Astrocyte of the hippocampus (primary cell): Measurements from ENCODE around the gene CEP131.

Experiments used
- DNase-seq: peaks from one replicate; pipeline ENCODE4 v3.0.0; 2011; ENCODE audit warnings: low read depth, low spot score

CEP131 gene

GRCh38 chr17:81222906-81223761 lies at the start of gene CEP131:
CEP131 (minus strand) TSS chr17:81222965; CDS start chr17:81220056, 2,909 bp downstream.
- peak; percentile 100 for DNase-seq

GRCh38 chr17:81271226-81271625 lies 48.5 kb upstream of the CEP131 start:
- DNase-seq: no peak

- no peak for DNase-seq
Observed at GRCh38 chr17:81270279-81270678, 47.5 kb upstream of the CEP131 start.

- DNase-seq: no peak
Observed at GRCh38 chr17:81267390-81268067, 44.8 kb upstream of the CEP131 start.

GRCh38 chr17:81265576-81265975 lies 42.8 kb upstream of the CEP131 start:
- DNase-seq: no peak

GRCh38 chr17:81264640-81265039 lies 41.9 kb upstream of the CEP131 start:
- no peak for DNase-seq

- DNase-seq: no peak
Observed at GRCh38 chr17:81263371-81264181, 40.8 kb upstream of the CEP131 start.

GRCh38 chr17:81261582-81262336 lies 39.0 kb upstream of the CEP131 start:
- no peak for DNase-seq

- DNase-seq: no peak
Observed at GRCh38 chr17:81261096-81261495, 38.3 kb upstream of the CEP131 start.

- DNase-seq: no peak
Observed at GRCh38 chr17:81260641-81261040, 37.9 kb upstream of the CEP131 start.

GRCh38 chr17:81260171-81260570 lies 37.4 kb upstream of the CEP131 start:
- DNase-seq: no peak

- DNase-seq: no peak
Observed at GRCh38 chr17:81259058-81259605, 36.4 kb upstream of the CEP131 start.

GRCh38 chr17:81258292-81258691 lies 35.5 kb upstream of the CEP131 start:
- no peak for DNase-seq

- DNase-seq: no peak
Observed at GRCh38 chr17:81257533-81257932, 34.8 kb upstream of the CEP131 start.

- DNase-seq: peak; percentile 61
Observed at GRCh38 chr17:81256616-81257015, 33.9 kb upstream of the CEP131 start.

GRCh38 chr17:81254955-81255717 lies 32.4 kb upstream of the CEP131 start:
- peak; percentile 89 for DNase-seq

GRCh38 chr17:81253358-81254131 lies 30.8 kb upstream of the CEP131 start:
- DNase-seq: peak; percentile 64

- no peak for DNase-seq
Observed at GRCh38 chr17:81252987-81253329, 30.2 kb upstream of the CEP131 start.

- DNase-seq: no peak
Observed at GRCh38 chr17:81252326-81252986, 29.7 kb upstream of the CEP131 start.
